HepG2 (cell line): ENCODE results near the gene ADGRL1. TPM values are rescaled to one million over a fixed set of nuclear protein-coding genes. Genes with fewer than 3 reads are reported as not detected.
"Not testable (repeated sequence)": the region's sequence is repeated elsewhere in the genome, so short reads cannot be mapped to it uniquely, and the experiment has no call there.

ENCODE experiments used
- ATAC-seq: fragments of 200-7000 bp; cut with Tn5 transposase; 3 replicates; pipeline ENCODE4 v1.9.1; 2020; ENCODE audit warnings: mild to moderate bottlenecking, moderate library complexity
- BruUV-seq: library from RNA; stranded (reverse); fragments of 400-500 nt; replicated peaks from 2 replicates; lab custom pipeline; 2021; lab: Mats Ljungman, UMichigan
- CTCF ChIA-PET: fragments of 300-600 bp; formaldehyde crosslinking; extraction: SDS; loops from one replicate; lab custom pipeline; 2021; ENCODE audit warnings: low total read pairs, inconsistent platforms, low intra/inter-chr PET ratio; lab: Yijun Ruan, JAX
- POLR2A ChIA-PET: fragments of 350-600 bp; sonication (Branson Sonifier 250); formaldehyde crosslinking; loops from one replicate; lab custom pipeline; 2020; ENCODE audit warnings: antibody characterized with exemption, inconsistent platforms; lab: Yijun Ruan, JAX
- DNase-seq: peaks from one replicate; pipeline ENCODE4 v3.0.0-alpha.2; 2015; ENCODE audit warnings: low spot score
- FAIRE-seq: peaks from 3 replicates; lab custom pipeline; 2011; peaks lifted over from hg19 to GRCh38; lab: Jason Lieb, UNC
- H2AFZ ChIP-seq: one replicate; pipeline ENCODE4 v1.6.1; 2011; ENCODE audit warnings: low read length, inconsistent platforms
- H3K27ac ChIP-seq: fragments of 300-600 bp; 3 replicates; pipeline ENCODE4 v1.8.0; 2011; ENCODE audit warnings: mixed run types, mild to moderate bottlenecking, mixed read lengths, low read length, inconsistent platforms; ENCODE audit not compliant: insufficient read depth; ENCODE audit errors: extremely low read length
- H3K27me3 ChIP-seq, 2 experiments: fragments of 200-600 bp in 1 of 2; 2 replicates in 1 of 2; 3 replicates in 1 of 2; pipeline versions ENCODE4 v1.6.0 to v1.8.0; 2011; ENCODE audit warnings: low read length in 2 of 2, mild to moderate bottlenecking in 2 of 2, moderate library complexity in 2 of 2, inconsistent platforms in 1 of 2; ENCODE audit not compliant: insufficient read depth in 2 of 2, control insufficient read depth in 1 of 2
- H3K36me3 ChIP-seq, 2 experiments: fragments of 200-600 bp in 1 of 2; replicated peaks in 1 of 2; 2 replicates in 1 of 2; 3 replicates in 1 of 2; pipeline versions ENCODE4 v1.5.1 to v1.8.0; 2011; ENCODE audit warnings: low read length in 2 of 2, inconsistent platforms in 1 of 2; ENCODE audit not compliant: insufficient read depth in 2 of 2, control insufficient read depth in 1 of 2
- H3K4me1 ChIP-seq: 2 replicates; pipeline ENCODE4 v1.5.1; 2012; ENCODE audit warnings: low read length, inconsistent platforms; ENCODE audit not compliant: insufficient read depth
- H3K4me2 ChIP-seq: 2 replicates; pipeline ENCODE4 v1.6.0; 2011; ENCODE audit warnings: low read depth, low read length, inconsistent platforms
- H3K4me3 ChIP-seq, 3 experiments: fragments of 200-600 bp in 1 of 3; sonication (generic), shearing (Covaris generic) in 1 of 3; replicated peaks in 1 of 3; 2 replicates each; pipeline ENCODE4 v1.5.1; 2011 to 2016; ENCODE audit warnings: low read length in 3 of 3, inconsistent platforms in 2 of 3, low read depth in 2 of 3, mild to moderate bottlenecking in 2 of 3, control low read depth in 1 of 3, mixed read lengths in 1 of 3; ENCODE audit not compliant: insufficient read depth in 1 of 3
- H3K79me2 ChIP-seq: one replicate; pipeline ENCODE4 v1.6.1; 2011; ENCODE audit warnings: low read length, inconsistent platforms; ENCODE audit not compliant: insufficient read depth
- H3K9ac ChIP-seq: 2 replicates; pipeline ENCODE4 v1.6.0; 2011; ENCODE audit warnings: mild to moderate bottlenecking, low read depth, low read length, inconsistent platforms; ENCODE audit not compliant: insufficient read depth
- H3K9me3 ChIP-seq: 2 replicates; pipeline ENCODE4 v1.5.1; 2012; ENCODE audit warnings: mild to moderate bottlenecking, low read length
- H4K20me1 ChIP-seq: 2 replicates; pipeline ENCODE4 v1.6.0; 2011; ENCODE audit warnings: inconsistent platforms, mild to moderate bottlenecking, low read length, moderate library complexity; ENCODE audit not compliant: insufficient read depth
- ARID4A ChIP-seq: sonication (generic); formaldehyde crosslinking; IDR thresholded peaks from 2 replicates; pipeline ENCODE4 v1.5.0; 2020; ENCODE audit warnings: mild to moderate bottlenecking, missing genetic modification reagents, borderline replicate concordance
- ARNT2 ChIP-seq: sonication (generic); formaldehyde crosslinking; IDR thresholded peaks from 2 replicates; pipeline ENCODE4 v1.8.0; 2022; ENCODE audit warnings: mild to moderate bottlenecking, low read depth, missing genetic modification reagents, moderate library complexity
- EEA1 ChIP-seq: sonication (generic); formaldehyde crosslinking; IDR thresholded peaks from 2 replicates; pipeline ENCODE4 v1.5.1; 2020; ENCODE audit warnings: mild to moderate bottlenecking, missing genetic modification reagents, borderline replicate concordance
- EED ChIP-seq: sonication (generic); formaldehyde crosslinking; IDR thresholded peaks from 2 replicates; pipeline ENCODE4 v1.5.0; 2020; ENCODE audit warnings: mild to moderate bottlenecking, missing genetic modification reagents
- MEIS2 ChIP-seq: sonication (generic); formaldehyde crosslinking; IDR thresholded peaks from 2 replicates; pipeline ENCODE4 v1.9.0; 2021; ENCODE audit warnings: mild to moderate bottlenecking, missing genetic modification reagents
- NCOA2 ChIP-seq: sonication (generic); formaldehyde crosslinking; IDR thresholded peaks from 2 replicates; pipeline ENCODE4 v1.8.0; 2022; ENCODE audit warnings: inconsistent platforms
- SIX4 ChIP-seq: sonication (generic); formaldehyde crosslinking; IDR thresholded peaks from 2 replicates; pipeline ENCODE4 v1.4.0; 2020; ENCODE audit warnings: missing genetic modification reagents
- TEAD2 ChIP-seq: sonication (generic); formaldehyde crosslinking; IDR thresholded peaks from 2 replicates; pipeline ENCODE4 v1.9.0; 2021; ENCODE audit warnings: missing genetic modification reagents
- ZBTB21 ChIP-seq: sonication (generic); formaldehyde crosslinking; IDR thresholded peaks from 2 replicates; pipeline ENCODE4 v1.4.0; 2020; ENCODE audit warnings: missing genetic modification reagents
- ZNF326 ChIP-seq: sonication (generic); formaldehyde crosslinking; IDR thresholded peaks from 2 replicates; pipeline ENCODE4 v1.4.0; 2020; ENCODE audit warnings: missing genetic modification reagents, borderline replicate concordance
- ZNF335 ChIP-seq: sonication (generic); formaldehyde crosslinking; IDR thresholded peaks from 2 replicates; pipeline ENCODE4 v1.4.0; 2020; ENCODE audit warnings: missing genetic modification reagents
- WGBS: methylation state at CpG from one replicate; pipeline ENCODE4 v1.1.6; 2017; ENCODE audit warnings: low lambda C conversion rate; 5-methylcytosine and 5-hydroxymethylcytosine counted together
- in situ Hi-C: cut with HindIII; loops from 2 replicates; pipeline ENCODE4 v1.10.0; 2017; ENCODE audit warnings: low pct_unique_long_range_greater_than_20kb; ENCODE audit not compliant: extremely low pct_ligation_motif_present
- intact Hi-C: fragments of 100-400 bp; cut with micrococcal nuclease; formaldehyde crosslinking; loops from one replicate; pipeline ENCODE4 v1.10.0; 2022; ENCODE audit not compliant: unreplicated experiment
- polyA plus RNA-seq, 8 experiments: library from polyadenylated mRNA; depleted of rRNA in 3 of 8; stranded (reverse) in 7 of 8; unstranded in 1 of 8; fragments of >200 nt; fragmentation: Illumina TruSeq in 4 of 8; extraction: Trizol in 4 of 8; gene quantifications; 2 replicates each; pipeline versions ENCODE4 v1.2.1 to v1.2.3, GENCODE V29; 2011 to 2016; ENCODE audit warnings: low read depth in 4 of 8, missing spikeins in 1 of 8, mixed read lengths in 1 of 8; ENCODE audit not compliant: insufficient read depth in 1 of 8
- total RNA-seq, 5 experiments: library from RNA; depleted of rRNA; stranded (reverse); fragments of >200 nt; fragmentation: Illumina TruSeq; extraction: Trizol; gene quantifications; 2 replicates each; pipeline ENCODE4 v1.2.3, GENCODE V29; 2016; ENCODE audit warnings: low read depth in 1 of 5

ADGRL1 gene
- total and polyA plus RNA-seq, 2 of the 13 experiments (the other 11 are each of a cell fraction or from before 2014, with no cell fraction given) = 0.49 to 1.7 TPM

GRCh38 chr19:14182476-14182875 lies 23.5 kb downstream of the ADGRL1 start (continued):
- TF ChIP-seq EEA1 (CRISPR knock-in tag) = no peak
- no peak for TF ChIP-seq ARNT2 (CRISPR knock-in tag)
- TF ChIP-seq ZNF326 = no peak
- TF ChIP-seq ZNF335 (CRISPR knock-in tag) = no peak

DNA sequence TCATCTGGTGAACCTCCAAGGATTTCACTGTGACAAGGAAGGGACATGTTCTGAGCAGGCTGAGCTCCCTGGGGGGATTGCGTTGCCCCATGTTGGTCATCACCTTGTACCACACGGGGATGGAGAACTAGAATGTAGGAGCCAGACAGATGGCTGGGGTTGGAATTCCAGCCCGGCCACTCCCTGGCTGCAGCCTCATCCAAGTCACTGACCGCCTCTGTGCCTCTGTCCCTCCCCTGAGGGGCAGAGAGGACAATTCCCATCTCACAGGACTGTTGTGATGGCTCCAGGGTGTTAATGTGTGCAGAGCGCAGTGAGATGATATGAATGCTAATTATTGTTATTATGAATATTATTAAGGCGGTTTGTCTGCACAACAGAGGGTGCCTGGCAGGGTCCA lies 24.1 kb downstream of the ADGRL1 start:
- no peak overlapping the region for H2AFZ ChIP-seq
- no peak overlapping the region for H3K27ac ChIP-seq
- peaks cover 0 to 6% of the 10 kb centered on the region in 2 experiments; a peak in 1 of 5 replicates for H3K27me3 ChIP-seq
- no peak overlapping the region for H3K4me2 ChIP-seq
- no peak for ATAC-seq
- CTCF ChIA-PET = no interaction called here
- 76% methylated on average over 4 of the region's 6 CpGs for WGBS
- DNase-seq = no peak
- TF ChIP-seq ZBTB21 (CRISPR knock-in tag) (no peak), EED (CRISPR knock-in tag) (no peak), NCOA2 (CRISPR knock-in tag) (no peak), MEIS2 (no peak), TEAD2 (CRISPR knock-in tag) (no peak), SIX4 (CRISPR knock-in tag) (no peak), ARID4A (CRISPR knock-in tag) (no peak)
- no peaks in the 10 kb centered on the region for H3K36me3 ChIP-seq
- H3K9ac ChIP-seq = no peak overlapping the region
- H3K4me3 ChIP-seq = no peak overlapping the region
- no TSS peak for BruUV-seq
- H4K20me1 ChIP-seq = no peaks in the 10 kb centered on the region
- peaks cover 21% of the 10 kb centered on the region for H3K4me1 ChIP-seq
- no peaks in the 10 kb centered on the region for H3K79me2 ChIP-seq
- POLR2A ChIA-PET = no interaction called here
- intact Hi-C loops (no loop called here), in situ Hi-C loops (no loop called here)
- no peaks in the 10 kb centered on the region for H3K9me3 ChIP-seq
- FAIRE-seq = no peak

GRCh38 chr19:14181199-14181598 lies 24.8 kb downstream of the ADGRL1 start:
- BruUV-seq, in situ Hi-C loops, H3K4me2 ChIP-seq, H3K4me3 ChIP-seq, H3K27me3 ChIP-seq, CTCF ChIA-PET, POLR2A ChIA-PET, H4K20me1 ChIP-seq, H3K9ac ChIP-seq, ATAC-seq, FAIRE-seq, H3K36me3 ChIP-seq, DNase-seq, H3K27ac ChIP-seq, H3K9me3 ChIP-seq, intact Hi-C loops, H2AFZ ChIP-seq, H3K79me2 ChIP-seq: not testable (repeated sequence)
- 71% methylated on average over 12 of the region's 12 CpGs for WGBS
- H3K4me1 ChIP-seq = peaks cover 15% of the 10 kb centered on the region
